GM12878 (cell line): ENCODE results near the gene FDX2. TPM values are rescaled to one million over a fixed set of nuclear protein-coding genes. Genes with fewer than 3 reads are reported as not detected.

Source experiments
- ATAC-seq: fragments of 200-7000 bp; cut with Tn5 transposase; 3 replicates; pipeline ENCODE4 v1.9.1; 2020; ENCODE audit warnings: mild to moderate bottlenecking, moderate library complexity
- BruUV-seq: library from RNA; stranded (reverse); fragments of 400-500 nt; replicated peaks from 2 replicates; lab custom pipeline; 2021; lab: Mats Ljungman, UMichigan
- CTCF ChIA-PET: fragments of 300-600 bp; sonication (Branson Sonifier 250); formaldehyde crosslinking; extraction: SDS; loops from one replicate; lab custom pipeline; 2021; ENCODE audit warnings: inconsistent platforms; lab: Yijun Ruan, JAX
- POLR2A ChIA-PET: fragments of 350-600 bp; formaldehyde crosslinking; extraction: SDS; loops from one replicate; lab custom pipeline; 2021; ENCODE audit warnings: inconsistent platforms; lab: Charles Lee
- RAD21 ChIA-PET: fragments of 300-600 bp; sonication (Branson Sonifier 250); formaldehyde crosslinking; loops from one replicate; lab custom pipeline; 2023; ENCODE audit warnings: antibody characterized with exemption; ENCODE audit not compliant: unreplicated experiment; lab: Charles Lee
- SMC1A ChIA-PET: fragments of 300-600 bp; sonication (Branson Sonifier 250); formaldehyde crosslinking; loops from one replicate; lab custom pipeline; 2023; ENCODE audit not compliant: unreplicated experiment, uncharacterized antibody; lab: Charles Lee
- DNase-seq: peaks from one replicate; pipeline ENCODE4 v3.0.0-alpha.2; 2011; ENCODE audit warnings: low read depth, low spot score
- FAIRE-seq: peaks from 3 replicates; lab custom pipeline; 2011; peaks lifted over from hg19 to GRCh38; lab: Jason Lieb, UNC
- H2AFZ ChIP-seq: 2 replicates; pipeline ENCODE4 v1.6.0; 2011; ENCODE audit warnings: low read depth, low read length, control low read depth; ENCODE audit not compliant: control insufficient read depth
- H3K27ac ChIP-seq: 2 replicates; pipeline ENCODE4 v1.5.1; 2011; ENCODE audit warnings: control low read depth; ENCODE audit not compliant: control insufficient read depth, insufficient read depth
- H3K27me3 ChIP-seq, 2 experiments: replicated peaks in 1 of 2; 2 replicates each; pipeline versions ENCODE4 v1.6.0 to v1.6.1; 2011; ENCODE audit warnings: low read length in 1 of 2; ENCODE audit not compliant: control insufficient read depth in 2 of 2, insufficient read depth in 2 of 2
- H3K36me3 ChIP-seq, 2 experiments: 2 replicates each; pipeline ENCODE4 v1.5.1; 2011; ENCODE audit warnings: low read length in 1 of 2; ENCODE audit not compliant: control insufficient read depth in 2 of 2, insufficient read depth in 2 of 2
- H3K4me1 ChIP-seq: 2 replicates; pipeline ENCODE4 v1.6.1; 2011; ENCODE audit warnings: mild to moderate bottlenecking, low read length, moderate library complexity, mixed read lengths; ENCODE audit not compliant: control insufficient read depth, insufficient read depth
- H3K4me2 ChIP-seq: 2 replicates; pipeline ENCODE4 v1.6.0; 2011; ENCODE audit warnings: control low read depth; ENCODE audit not compliant: control insufficient read depth, insufficient read depth
- H3K4me3 ChIP-seq: fragments of 200-600 bp; sonication (generic); 2 replicates; pipeline ENCODE4 v1.5.1; 2016
- H3K79me2 ChIP-seq: 2 replicates; pipeline ENCODE4 v1.6.0; 2011; ENCODE audit warnings: low read length; ENCODE audit not compliant: control insufficient read depth, insufficient read depth
- H3K9ac ChIP-seq: 2 replicates; pipeline ENCODE4 v1.8.0; 2011; ENCODE audit warnings: low read length, control low read depth, mixed read lengths; ENCODE audit not compliant: control insufficient read depth, insufficient read depth
- H3K9me3 ChIP-seq: replicated peaks from 3 replicates; pipeline ENCODE4 v1.5.1; 2011; ENCODE audit warnings: mild to moderate bottlenecking, low read length; ENCODE audit not compliant: control insufficient read depth, insufficient read depth
- H4K20me1 ChIP-seq: 2 replicates; pipeline ENCODE4 v1.6.0; 2011; ENCODE audit not compliant: control insufficient read depth, insufficient read depth
- FOS ChIP-seq: IDR thresholded peaks from 3 replicates; pipeline ENCODE4 v1.6.1; 2011; ENCODE audit warnings: borderline replicate concordance; ENCODE audit not compliant: insufficient read length; ENCODE audit errors: extremely low read depth
- JUND ChIP-seq: IDR thresholded peaks from 2 replicates; pipeline ENCODE4 v1.6.1; 2012; ENCODE audit warnings: low read depth, mild to moderate bottlenecking, low read length, improper control_type of control experiment, moderate library complexity
- SIN3A ChIP-seq: IDR thresholded peaks from 2 replicates; pipeline ENCODE4 v1.6.1; 2012; ENCODE audit warnings: low read depth, low read length, improper control_type of control experiment
- TCF3 ChIP-seq: IDR thresholded peaks from 2 replicates; pipeline ENCODE4 v1.6.1; 2012; ENCODE audit warnings: low read depth, mild to moderate bottlenecking, low read length, borderline replicate concordance; ENCODE audit not compliant: insufficient read depth
- WGBS: methylation state at CpG from one replicate; pipeline ENCODE4 v1.1.6; 2016; ENCODE audit warnings: low lambda C conversion rate; ENCODE audit not compliant: insufficient replicate concordance, insufficient coverage; ENCODE audit errors: missing lambda C conversion rate; 5-methylcytosine and 5-hydroxymethylcytosine counted together
- in situ Hi-C: fragments of 300-500 bp; cut with MboI; formaldehyde crosslinking; loops from 9 replicates; pipeline ENCODE4 v1.14.3; 2018; ENCODE audit warnings: mixed read lengths
- intact Hi-C: fragments of 100-400 bp; cut with micrococcal nuclease; formaldehyde crosslinking; loops from one replicate; pipeline ENCODE4 v1.14.2; 2022; ENCODE audit not compliant: unreplicated experiment
- polyA plus RNA-seq, 11 experiments: library from polyadenylated mRNA; depleted of rRNA in 4 of 11; unstranded in 6 of 11; stranded (reverse) in 5 of 11; fragments of >200 nt; fragmentation: Nextera tagmentation in 4 of 11; fragmentation: Illumina TruSeq in 1 of 11; extraction: Ambion mirVana in 4 of 11; extraction: Trizol in 1 of 11; gene quantifications; 1 replicate in 1 of 11; 2 replicates in 10 of 11; pipeline versions ENCODE4 v1.2.1 to v1.2.3, GENCODE V29; 2011 to 2016; ENCODE audit warnings: inconsistent platforms in 2 of 11, missing spikeins in 2 of 11, low read depth in 1 of 11
- total RNA-seq, 4 experiments: library from RNA; depleted of rRNA in 3 of 4; stranded (reverse); fragments of >200 nt in 3 of 4; fragmentation: Illumina TruSeq in 1 of 4; extraction: Trizol in 1 of 4; gene quantifications; 2 replicates each; pipeline versions ENCODE4 v1.2.1 to v1.2.3, GENCODE V29; 2013 to 2021
- TF ChIP-seq, protein P1 (sequence below): IDR thresholded peaks from 2 replicates; pipeline ENCODE4 v1.6.1; 2012; ENCODE audit warnings: improper control_type of control experiment, low read depth, low read length; ENCODE audit not compliant: insufficient replicate concordance

FDX2 gene
- total and polyA plus RNA-seq, 10 of the 15 experiments (the other 5 are each of a cell fraction or from before 2014, with no cell fraction given), result 1.4 to 50.4 (median 24.7) TPM

DNA sequence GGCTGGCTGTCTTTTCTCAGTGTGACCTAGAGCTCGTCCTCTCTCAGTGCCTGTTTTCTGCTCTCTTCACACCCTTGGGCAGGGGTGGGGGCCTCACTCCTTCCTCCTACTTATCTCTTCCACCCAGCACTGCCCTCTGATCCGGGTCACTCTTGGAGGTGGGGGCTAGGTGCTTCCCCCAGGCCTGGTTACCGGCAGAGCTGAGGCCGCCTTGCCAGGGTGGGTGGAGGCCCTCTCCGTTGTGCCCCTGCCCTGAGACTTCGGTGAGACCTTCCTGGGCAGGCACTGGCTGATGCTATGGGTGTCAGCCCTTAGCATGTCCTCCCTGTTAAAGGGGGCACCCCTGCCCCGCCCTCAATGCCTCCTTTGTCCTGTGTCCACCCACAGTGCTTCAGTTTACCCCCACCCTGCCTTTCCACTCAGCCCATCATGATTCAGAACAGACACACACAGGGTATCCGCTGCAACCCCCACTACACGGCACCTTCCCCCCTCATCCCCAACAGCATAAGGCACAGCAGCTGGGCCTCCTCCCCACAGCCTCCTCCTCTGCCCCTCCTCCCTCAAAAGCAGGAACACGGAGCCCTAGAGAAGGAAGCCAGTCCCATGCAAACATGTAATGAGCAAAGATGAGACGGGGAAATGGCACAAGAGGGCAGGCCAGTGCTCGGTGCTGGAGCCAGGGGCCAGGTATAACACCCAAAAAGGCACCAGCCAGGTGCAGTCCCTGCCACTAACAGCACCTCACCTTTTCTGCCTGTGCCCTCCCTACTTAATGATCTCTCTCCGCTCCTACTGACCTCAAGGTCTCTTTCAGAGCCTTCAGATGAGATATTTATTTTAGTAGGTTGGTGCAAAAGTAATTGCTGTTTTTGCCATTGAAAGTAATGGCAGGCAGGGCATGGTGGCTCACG, 16.0 kb downstream of the FDX2 start:
- ChIA-PET SMC1A (interaction anchor here (0.9 to 1.6 kb wide), 4 partner anchors 10 to 45 kb away, joined by 3 to 6 read pairs (median 4); partner anchors contain the start of gene ICAM5), CTCF (interaction anchor here (0.7 to 2.5 kb wide), 4 partner anchors 29 to 89 kb away, joined by 3 to 7 read pairs (median 5); partner anchors contain the start of gene ICAM1), RAD21 (interaction anchor here (0.7 to 1.2 kb wide), 4 partner anchors 10 to 89 kb away, joined by 3 to 4 read pairs (median 4); partner anchors contain the start of genes ICAM1 and ICAM5), POLR2A (interaction anchor here (0.6 to 1.3 kb wide), 2 partner anchors 10 to 28 kb away, joined by 3 to 4 read pairs; partner anchors contain the start of gene ICAM5)
- peak overlapping the region; percentile 51 for H2AFZ ChIP-seq
- H3K36me3 ChIP-seq, result no peaks in the 10 kb centered on the region
- in situ Hi-C loops, result no loop called here
- no peaks in the 10 kb centered on the region for H3K27me3 ChIP-seq
- ATAC-seq (no peak), DNase-seq (no peak), FAIRE-seq (peak; percentile 18)
- H3K4me1 ChIP-seq, result peaks cover 8% of the 10 kb centered on the region
- no peaks in the 10 kb centered on the region for H3K79me2 ChIP-seq
- no peaks in the 10 kb centered on the region for H4K20me1 ChIP-seq
- no peak overlapping the region for H3K4me3 ChIP-seq
- H3K27ac ChIP-seq, result no peak overlapping the region
- no peak overlapping the region for H3K9ac ChIP-seq
- no TSS peak for BruUV-seq
- intact Hi-C loops, result no loop called here
- 29% methylated on average over 14 of the region's 14 CpGs for WGBS
- no peaks in the 10 kb centered on the region for H3K9me3 ChIP-seq
- TF ChIP-seq FOS, result no peak
- TF ChIP-seq, protein P1, sequence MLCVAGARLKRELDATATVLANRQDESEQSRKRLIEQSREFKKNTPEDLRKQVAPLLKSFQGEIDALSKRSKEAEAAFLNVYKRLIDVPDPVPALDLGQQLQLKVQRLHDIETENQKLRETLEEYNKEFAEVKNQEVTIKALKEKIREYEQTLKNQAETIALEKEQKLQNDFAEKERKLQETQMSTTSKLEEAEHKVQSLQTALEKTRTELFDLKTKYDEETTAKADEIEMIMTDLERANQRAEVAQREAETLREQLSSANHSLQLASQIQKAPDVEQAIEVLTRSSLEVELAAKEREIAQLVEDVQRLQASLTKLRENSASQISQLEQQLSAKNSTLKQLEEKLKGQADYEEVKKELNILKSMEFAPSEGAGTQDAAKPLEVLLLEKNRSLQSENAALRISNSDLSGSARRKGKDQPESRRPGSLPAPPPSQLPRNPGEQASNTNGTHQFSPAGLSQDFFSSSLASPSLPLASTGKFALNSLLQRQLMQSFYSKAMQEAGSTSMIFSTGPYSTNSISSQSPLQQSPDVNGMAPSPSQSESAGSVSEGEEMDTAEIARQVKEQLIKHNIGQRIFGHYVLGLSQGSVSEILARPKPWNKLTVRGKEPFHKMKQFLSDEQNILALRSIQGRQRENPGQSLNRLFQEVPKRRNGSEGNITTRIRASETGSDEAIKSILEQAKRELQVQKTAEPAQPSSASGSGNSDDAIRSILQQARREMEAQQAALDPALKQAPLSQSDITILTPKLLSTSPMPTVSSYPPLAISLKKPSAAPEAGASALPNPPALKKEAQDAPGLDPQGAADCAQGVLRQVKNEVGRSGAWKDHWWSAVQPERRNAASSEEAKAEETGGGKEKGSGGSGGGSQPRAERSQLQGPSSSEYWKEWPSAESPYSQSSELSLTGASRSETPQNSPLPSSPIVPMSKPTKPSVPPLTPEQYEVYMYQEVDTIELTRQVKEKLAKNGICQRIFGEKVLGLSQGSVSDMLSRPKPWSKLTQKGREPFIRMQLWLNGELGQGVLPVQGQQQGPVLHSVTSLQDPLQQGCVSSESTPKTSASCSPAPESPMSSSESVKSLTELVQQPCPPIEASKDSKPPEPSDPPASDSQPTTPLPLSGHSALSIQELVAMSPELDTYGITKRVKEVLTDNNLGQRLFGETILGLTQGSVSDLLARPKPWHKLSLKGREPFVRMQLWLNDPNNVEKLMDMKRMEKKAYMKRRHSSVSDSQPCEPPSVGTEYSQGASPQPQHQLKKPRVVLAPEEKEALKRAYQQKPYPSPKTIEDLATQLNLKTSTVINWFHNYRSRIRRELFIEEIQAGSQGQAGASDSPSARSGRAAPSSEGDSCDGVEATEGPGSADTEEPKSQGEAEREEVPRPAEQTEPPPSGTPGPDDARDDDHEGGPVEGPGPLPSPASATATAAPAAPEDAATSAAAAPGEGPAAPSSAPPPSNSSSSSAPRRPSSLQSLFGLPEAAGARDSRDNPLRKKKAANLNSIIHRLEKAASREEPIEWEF, result no peak
- no peak for TF ChIP-seq TCF3
- TF ChIP-seq SIN3A, result no peak
- no peak for TF ChIP-seq JUND
- H3K4me2 ChIP-seq, result no peak overlapping the region
